HG03575 (cell line): ENCODE measurements around the gene CCDC85A.

Source experiments
- ATAC-seq: cut with Tn5 transposase; IDR thresholded peaks from one replicate; pipeline ENCODE4 v1.9.1; 2021; ENCODE audit not compliant: unreplicated experiment, insufficient number of reproducible peaks, low FRiP score; ENCODE audit errors: extremely low read depth

Gene CCDC85A

DNA sequence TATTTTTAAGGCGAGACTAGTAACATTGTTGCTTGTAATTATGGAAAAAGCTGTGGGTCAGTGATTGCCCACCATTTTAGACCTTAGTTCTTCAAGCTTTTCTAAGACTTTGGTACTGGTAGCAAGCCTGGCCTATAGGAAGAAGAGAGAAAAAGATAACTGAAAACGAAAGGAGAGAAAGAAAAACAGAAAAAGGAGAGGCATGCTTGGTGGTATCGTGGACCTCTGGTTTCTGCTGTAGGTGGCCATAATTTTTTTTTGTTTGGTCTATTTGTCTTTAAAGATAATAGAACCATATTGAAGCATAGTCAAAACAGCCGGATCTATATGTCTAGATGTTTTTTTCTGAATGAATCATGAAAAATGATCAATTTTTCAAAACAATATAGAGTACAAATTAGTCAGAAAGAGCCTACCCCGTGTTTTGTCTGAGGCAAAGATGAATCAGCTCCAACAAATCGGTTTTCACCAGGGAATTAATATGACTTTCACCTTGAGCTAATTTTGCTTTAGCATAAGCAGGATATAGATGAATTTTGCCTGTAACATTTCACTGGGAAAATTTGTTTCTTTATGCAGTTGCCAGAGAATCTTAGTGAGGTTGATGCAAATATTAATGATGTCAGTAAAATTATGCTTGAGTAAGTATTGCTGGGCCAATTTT, 45.7 kb downstream of the CCDC85A start:
- ATAC-seq, result no peak

- ATAC-seq, result no peak
These were observed 46.4 kb downstream of the CCDC85A start for GRCh38 chr2:56230156-56230555.

GRCh38 chr2:56231361-56231760, 47.6 kb downstream of the CCDC85A start:
- ATAC-seq, result no peak

DNA sequence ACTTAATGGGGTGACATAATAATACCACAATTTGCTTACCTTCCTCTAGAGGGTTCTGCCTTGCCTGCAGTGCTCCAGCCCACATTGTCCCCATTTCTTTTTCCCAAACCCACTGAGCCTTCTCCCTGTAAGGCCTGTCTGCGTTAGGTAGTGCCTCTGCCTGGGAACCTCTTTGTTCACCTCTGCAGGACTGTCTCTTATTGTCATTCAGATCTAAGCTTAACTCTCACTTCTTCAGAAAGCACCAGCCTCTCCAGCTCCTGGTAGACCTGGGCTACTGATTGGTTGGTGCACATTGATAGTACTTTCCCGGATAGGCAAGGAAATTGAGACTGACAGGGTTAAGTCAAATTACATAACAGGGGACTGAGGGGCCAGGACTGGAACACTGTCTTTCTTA, 49.1 kb downstream of the CCDC85A start:
- no peak for ATAC-seq

- no peak for ATAC-seq
These were observed 50.5 kb downstream of the CCDC85A start for GRCh38 chr2:56234241-56234640.

DNA sequence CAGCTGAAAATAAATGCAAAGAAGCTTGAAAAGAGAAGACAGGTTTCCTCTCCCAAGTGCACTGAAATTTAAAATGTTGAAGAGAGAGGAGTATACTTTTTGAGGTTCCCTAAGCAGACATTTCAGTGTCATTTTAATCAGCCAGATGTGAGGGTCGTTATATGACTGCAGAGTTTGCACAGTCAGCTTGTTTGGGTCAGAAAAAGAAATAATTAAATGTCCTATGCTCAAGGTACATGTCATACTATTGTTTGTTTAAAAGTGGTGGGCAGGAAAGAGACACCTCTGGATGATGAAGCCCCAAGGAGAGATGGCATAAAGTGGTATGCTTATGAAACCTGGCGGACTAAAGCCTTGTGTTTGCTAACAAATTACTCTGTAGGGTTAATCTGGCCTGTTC, 55.2 kb downstream of the CCDC85A start:
- no peak for ATAC-seq

DNA sequence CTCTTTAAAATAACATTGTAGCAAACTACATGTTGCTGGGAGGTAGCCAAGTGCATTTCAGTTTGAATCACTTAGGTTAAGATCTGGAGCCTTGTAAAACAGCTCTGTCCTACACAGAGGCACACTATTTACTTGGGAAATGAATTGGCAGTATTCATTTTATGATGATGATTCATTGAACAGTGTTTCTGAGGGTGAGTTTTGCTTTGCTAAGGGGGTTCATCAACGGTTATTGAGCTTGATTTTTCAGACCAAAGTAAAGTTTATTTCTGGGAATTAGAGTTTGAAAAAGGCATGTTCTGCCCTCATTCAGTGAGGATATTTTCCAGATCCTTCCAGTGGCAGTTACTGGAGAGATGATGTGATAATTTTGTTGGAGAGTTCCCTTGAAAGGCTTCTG, 55.6 kb downstream of the CCDC85A start:
- ATAC-seq, result no peak

DNA sequence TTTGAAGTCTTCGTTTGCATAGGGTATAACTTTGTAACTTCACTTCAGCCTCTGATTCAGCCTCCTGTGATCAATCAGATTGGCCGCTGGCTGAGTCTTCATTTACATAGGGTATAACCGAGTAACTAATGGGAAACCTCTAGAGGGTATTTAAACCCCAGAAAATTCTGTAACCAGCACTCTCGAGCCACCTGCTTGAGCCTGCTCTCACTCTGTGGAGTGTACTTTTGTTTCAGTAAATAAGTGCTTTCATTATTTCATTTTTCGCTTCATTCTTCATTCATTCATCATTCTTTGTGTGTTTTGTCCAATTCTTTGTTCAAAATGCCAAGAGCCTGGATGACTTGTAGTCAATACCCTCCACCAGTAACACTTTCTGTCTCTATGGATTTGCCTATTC, 56.4 kb downstream of the CCDC85A start:
- no peak for ATAC-seq

DNA sequence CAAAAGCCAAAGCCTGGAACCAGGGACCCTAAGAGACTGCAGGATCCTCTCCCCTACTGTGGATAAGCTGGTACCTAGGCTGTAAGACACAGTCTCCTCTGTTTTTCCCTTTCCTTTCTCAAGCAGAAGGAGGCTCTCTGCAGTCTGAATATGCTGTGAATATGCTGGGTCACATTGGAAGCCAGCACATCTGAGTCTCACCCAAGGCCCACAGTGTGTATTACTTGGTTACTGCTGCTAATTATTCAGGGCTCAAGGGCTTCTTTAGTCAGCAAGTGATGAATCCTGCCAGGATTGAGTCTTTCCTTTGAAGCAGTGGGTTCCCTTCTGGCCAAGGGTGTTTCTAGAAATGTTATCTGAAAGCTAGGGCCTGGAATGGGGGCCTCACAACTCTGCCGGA, 60.7 kb downstream of the CCDC85A start:
- ATAC-seq, result no peak

DNA sequence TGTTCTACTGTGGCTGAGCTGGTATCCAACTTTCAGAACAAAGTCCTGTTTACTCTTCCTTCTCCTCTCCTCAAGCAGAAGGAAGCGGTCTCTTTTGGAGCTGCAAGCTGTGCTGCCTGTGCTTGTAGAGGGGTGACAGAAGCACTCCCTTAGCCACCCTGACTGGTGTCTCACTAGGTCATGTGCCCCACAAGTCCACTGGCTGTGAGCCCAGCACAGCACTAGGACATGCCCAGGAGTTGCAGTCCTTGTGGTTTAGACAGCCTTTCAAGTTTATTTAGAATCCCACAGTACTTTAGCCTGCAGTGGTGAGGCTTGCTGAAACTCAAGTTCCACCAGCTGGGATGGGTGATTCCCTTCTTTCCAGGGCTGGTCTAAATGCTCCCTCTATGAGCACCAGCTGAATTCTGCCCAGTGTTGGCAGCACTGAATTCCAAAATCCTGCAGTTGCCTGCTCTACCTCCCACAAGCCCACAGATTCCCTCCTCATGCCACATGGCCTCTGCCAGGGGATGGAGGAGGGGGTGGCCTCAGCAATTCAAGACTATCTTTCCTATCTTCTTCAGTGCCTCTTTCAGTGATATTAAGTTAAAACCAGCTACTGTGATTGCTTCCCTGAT, 61.2 kb downstream of the CCDC85A start:
- no peak for ATAC-seq

DNA sequence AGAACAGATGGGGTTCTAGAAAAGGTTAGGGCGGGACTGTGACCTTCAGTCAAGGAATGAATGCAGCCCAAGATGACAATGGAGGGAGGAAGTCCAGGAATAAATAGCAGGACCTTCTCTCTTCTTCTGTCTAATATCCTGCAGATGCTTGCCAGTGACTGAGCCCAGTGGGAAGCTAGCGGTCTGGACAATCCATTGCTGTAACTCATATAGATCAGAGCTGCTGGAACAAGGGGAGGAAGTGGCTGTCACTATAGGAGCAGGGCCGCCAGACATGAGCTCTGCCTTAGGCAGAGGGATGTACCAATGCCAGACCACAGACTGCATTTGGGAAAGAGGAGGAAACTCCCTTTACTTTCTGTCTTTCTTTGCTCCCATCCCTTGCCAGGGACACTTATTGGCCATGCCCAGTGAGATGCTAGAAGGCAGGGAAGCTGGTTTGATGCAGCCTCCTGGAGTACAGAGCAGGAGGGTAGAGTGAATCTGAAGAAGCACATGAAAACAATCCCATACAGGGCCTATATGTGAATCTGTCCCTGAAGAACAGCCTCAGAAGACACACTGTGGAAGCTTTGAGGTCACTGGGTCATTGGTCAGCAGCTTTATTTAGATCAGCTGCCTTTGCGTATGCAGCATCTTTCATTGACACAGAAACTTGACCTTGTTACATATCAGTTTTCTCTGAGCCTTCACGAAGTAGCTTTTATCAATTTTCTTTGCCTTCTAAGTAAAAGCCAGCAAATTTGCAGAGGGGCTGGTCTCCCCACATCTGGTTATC, 65.4 kb downstream of the CCDC85A start:
- ATAC-seq, result no peak

DNA sequence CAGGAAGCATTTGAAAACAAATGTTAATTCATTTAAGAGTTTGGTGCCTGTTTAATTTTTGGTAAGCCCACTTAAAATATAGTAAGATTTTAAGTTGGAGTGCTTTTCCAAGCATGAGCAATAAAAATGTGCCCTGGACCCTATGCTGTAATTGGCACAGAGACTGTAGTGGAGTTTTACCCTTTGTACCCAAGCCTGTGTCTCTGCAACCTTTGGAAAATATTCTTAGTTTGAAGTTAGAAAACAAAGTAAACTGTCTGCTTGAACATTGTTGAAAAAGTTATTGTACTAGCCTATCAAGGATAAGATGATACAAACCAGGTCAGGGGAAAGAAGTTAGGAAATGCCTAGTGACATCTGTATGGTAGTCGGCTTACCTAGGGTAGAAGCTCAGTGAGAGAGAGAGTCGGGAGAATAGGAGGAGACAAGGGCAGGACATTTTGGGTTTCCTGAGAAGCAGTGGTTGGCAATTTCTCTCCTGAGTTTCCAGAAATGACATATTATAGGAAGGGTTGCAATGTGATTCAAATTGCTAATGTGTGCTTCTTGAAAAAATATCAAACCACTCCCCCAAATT, 66.5 kb downstream of the CCDC85A start:
- no peak for ATAC-seq

- no peak for ATAC-seq
These were observed 76.6 kb downstream of the CCDC85A start for GRCh38 chr2:56260415-56260814.

GRCh38 chr2:56262241-56262640, 78.5 kb downstream of the CCDC85A start:
- ATAC-seq, result no peak

DNA sequence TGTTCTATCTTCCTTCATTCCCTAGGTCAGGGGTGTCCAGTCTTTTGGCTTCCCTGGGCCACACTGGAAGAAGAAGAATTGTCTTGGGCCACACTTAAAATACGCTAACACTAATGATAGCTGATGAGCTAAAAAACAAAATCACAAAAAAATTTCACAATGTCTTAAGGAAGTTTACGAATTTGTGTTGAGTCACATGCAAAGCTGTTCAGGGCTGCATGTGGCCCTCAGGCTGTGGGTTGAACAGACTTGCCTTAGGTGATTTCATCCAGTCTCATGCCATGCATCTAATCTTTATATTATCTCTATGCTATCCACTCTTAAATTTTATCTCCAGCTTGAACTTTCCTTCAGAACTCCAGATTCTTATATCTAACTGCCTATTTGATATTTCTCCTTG, 80.1 kb downstream of the CCDC85A start:
- ATAC-seq, result no peak

- no peak for ATAC-seq
These were observed 83.1 kb downstream of the CCDC85A start for GRCh38 chr2:56266761-56267414.

GRCh38 chr2:56267415-56267788, 83.6 kb downstream of the CCDC85A start:
- ATAC-seq, result no peak

DNA sequence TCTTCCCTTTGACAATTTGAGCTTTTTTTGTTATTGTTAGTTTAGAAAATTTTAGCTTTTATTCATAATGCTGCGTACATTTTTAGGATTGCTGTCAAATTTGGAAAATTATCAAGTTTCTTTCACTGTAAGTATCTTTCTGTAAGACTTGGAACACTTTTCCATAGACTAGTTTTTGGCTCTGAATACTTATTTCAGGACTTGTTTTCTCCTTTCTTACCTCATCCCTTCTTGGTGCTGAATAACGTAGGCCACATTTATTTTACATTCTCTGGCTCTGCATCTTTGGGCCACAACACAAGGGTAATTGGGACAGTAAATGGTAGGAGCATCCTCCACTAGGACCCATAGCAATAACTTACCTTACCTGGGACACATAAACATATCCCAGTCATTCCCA, 85.1 kb downstream of the CCDC85A start:
- no peak for ATAC-seq

DNA sequence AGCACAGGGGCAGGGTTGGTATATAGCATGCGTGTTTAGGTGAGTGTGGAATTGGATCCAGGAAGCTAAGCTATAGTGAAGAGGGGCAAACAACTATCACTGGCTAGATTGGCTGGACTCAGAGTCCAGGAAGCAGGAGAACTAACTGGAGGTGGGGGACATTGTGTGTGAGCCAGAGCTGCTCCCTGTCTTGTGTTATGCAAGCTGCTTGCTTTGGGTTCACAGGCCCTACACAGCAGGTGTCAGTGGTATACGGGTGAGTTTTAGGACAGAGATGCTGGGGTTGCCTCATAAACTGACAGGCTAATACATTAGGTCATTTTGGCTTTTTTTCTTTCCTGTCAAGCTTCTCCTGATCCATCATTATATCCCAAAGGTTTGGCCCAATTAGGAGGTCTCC, 87.5 kb downstream of the CCDC85A start:
- ATAC-seq, result no peak

- no peak for ATAC-seq
These were observed 101.4 kb downstream of the CCDC85A start for GRCh38 chr2:56285224-56285623.
